Choroid plexus epithelial cell (primary cell): ENCODE results near the gene GAL3ST1.

Experiments used
- DNase-seq: peaks from one replicate; pipeline ENCODE4 v3.0.0-alpha.2; 2010; ENCODE audit warnings: low read depth
- H3K4me3 ChIP-seq: 2 replicates; pipeline ENCODE4 v1.5.1; 2011; ENCODE audit warnings: low read depth, mild to moderate bottlenecking, control low read depth, low read length, moderate library complexity
- TF ChIP-seq, protein P1 (sequence below): conservative IDR thresholded peaks from 2 replicates; pipeline ENCODE4 v1.5.1; 2011; ENCODE audit warnings: low read depth, mild to moderate bottlenecking, control low read depth, inconsistent platforms, low read length, moderate library complexity

GAL3ST1 gene

DNA sequence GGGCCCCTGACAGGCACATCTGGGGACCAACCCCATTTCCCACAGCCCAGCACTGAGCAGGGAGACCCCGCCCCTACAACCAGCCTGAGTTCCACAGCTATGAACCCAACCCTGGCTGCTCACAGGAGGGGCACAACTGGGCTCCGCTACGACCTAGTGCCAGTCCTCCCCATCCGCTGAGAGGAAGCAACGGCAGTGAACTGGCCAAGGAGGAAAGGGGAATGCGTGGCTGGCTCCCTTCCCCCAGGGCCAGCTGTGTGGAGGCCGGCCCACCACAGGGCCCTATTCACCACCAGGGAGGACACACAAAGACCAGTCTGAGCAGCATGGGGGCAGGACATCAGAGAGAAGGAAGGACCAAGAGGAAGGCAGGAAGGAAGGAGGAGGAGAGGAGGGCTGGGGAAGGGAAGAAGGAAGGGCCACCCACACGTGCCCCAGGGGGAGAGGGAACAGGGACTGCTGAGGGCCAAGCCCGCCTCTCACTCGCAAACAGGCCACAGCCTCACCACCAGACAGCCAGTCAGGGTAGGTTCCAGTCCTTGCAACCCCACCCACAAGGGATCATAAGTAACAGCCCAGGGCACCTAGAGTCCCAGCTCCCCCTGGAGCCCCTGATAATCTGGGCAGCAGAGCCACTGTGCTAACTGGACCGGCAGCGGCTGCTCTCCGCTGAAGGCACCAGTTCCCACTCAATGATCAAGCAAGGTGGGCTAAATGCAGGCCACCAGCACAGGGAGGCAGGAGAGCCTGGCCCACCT, 8.5 kb upstream of the GAL3ST1 start:
- H3K4me3 ChIP-seq: no peak overlapping the region
- TF ChIP-seq, protein P1, sequence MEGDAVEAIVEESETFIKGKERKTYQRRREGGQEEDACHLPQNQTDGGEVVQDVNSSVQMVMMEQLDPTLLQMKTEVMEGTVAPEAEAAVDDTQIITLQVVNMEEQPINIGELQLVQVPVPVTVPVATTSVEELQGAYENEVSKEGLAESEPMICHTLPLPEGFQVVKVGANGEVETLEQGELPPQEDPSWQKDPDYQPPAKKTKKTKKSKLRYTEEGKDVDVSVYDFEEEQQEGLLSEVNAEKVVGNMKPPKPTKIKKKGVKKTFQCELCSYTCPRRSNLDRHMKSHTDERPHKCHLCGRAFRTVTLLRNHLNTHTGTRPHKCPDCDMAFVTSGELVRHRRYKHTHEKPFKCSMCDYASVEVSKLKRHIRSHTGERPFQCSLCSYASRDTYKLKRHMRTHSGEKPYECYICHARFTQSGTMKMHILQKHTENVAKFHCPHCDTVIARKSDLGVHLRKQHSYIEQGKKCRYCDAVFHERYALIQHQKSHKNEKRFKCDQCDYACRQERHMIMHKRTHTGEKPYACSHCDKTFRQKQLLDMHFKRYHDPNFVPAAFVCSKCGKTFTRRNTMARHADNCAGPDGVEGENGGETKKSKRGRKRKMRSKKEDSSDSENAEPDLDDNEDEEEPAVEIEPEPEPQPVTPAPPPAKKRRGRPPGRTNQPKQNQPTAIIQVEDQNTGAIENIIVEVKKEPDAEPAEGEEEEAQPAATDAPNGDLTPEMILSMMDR: no peak
- DNase-seq: no peak

DNA sequence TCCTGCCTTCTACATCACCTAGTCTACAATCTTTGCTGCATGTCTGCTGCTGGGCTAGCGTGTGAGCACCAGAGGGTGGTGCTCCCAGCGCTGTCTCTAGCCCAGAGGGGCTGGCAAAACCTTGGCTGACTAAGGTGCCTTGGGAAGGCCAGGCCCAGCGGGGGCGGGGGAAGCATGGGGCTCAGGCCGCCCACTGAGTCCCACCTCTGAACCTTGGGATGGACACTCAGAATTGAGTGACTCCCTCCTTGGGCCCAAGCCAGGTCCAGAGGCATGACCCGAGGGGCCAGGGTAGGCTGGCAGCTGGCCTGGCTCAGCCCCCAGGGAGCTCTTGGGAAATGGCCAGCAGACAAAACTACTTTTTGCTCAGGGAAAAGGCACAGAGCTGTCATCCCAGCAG, 7.6 kb upstream of the GAL3ST1 start:
- TF ChIP-seq, protein P1: no peak
- no peak overlapping the region for H3K4me3 ChIP-seq
- no peak for DNase-seq

DNA sequence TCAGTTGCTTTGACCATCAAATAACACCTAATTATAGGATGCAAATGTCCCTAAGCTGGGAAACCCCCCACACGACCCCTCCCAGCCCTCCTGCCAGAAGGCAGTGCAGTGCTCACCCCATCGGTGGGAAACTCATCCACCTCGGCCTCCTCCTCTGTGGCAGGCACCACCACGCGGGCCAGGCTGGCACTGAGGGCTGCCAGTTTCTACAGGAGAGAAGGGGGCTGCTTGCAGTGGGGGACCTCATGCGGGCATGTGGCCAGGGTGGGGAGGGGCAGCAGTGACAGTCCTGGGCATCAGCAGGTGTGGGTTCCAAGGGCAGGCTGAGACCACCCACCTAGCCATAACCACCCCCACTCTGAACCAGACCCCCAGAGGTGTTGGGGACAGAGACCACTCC, 6.4 kb upstream of the GAL3ST1 start:
- no peak overlapping the region for H3K4me3 ChIP-seq
- TF ChIP-seq, protein P1: no peak
- DNase-seq: no peak

DNA sequence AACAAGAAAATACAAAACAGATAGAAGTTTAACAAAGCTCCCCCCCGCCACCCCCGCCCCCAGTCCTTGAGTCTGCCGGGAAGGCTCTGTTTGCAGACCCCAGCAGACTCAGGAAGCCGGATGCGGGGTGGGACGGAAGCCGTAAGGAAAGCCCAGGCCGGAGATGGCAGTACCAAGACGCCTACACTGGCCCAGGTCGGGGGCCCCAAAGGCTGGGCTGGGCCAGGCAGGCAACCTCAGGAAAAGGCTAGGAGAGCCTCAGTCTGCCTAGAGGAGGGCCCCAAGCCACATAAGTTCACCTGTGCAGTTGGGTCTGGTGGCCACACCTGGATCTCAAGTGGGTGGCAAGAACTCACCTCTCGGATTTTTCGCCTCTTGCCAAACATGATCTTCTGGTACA, 4.0 kb upstream of the GAL3ST1 start:
- no peak for DNase-seq
- TF ChIP-seq, protein P1: no peak
- H3K4me3 ChIP-seq: no peak overlapping the region

DNA sequence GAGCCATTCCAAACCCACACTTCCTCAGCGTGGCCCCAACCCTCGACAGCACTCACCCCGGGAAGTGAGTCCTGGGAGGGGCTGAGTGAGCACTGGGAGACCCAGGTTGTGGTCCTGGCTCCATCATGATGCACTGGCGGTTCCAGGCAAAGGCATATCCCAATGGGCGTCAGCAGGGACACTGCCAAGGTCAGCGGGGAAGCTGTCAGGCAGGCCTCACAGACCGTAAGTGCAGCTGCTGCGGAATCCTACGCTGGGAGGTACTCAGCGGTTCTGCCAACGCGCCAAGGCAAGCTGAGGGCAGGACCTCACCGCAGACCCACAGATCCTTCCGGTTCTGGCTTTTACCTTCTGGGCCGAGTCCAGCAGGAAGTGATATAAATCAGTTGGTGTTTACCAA, 1.4 kb upstream of the GAL3ST1 start:
- no peak overlapping the region for H3K4me3 ChIP-seq
- TF ChIP-seq, protein P1: no peak
- no peak for DNase-seq

DNA sequence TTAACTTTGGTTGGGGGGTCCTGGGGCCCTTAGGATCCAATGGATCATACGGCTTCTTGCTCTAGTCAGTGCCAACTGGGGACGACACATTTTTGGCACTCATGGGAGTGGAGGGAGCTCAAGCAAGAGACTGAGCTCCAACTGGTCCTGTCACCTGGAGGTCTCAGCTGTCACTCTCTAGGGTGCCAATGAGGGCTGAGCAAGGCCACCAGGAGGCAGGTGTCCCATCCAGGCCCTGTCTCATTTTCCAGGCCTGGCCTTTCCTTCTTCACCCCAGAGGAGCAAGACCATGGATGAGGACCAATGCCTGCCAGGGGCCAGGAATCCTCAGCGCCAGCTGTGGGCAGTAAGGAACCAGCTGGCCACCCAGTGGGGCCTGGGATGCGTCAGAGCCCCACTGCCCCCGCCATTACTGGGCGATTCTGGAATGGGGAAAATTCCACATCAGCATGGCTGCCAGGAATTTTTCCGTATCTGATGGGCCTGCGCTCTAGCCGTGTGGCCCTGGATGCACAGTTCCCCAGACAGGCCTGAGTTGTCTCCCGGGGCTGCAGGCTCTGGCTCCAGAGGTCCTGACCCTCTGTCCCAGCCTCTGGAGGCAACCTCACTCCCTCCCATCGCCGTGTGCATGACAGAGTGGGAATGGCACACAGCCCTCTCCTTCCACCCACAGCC, 669 bp upstream of the GAL3ST1 start:
- H3K4me3 ChIP-seq: no peak overlapping the region
- TF ChIP-seq, protein P1: no peak
- no peak for DNase-seq

DNA sequence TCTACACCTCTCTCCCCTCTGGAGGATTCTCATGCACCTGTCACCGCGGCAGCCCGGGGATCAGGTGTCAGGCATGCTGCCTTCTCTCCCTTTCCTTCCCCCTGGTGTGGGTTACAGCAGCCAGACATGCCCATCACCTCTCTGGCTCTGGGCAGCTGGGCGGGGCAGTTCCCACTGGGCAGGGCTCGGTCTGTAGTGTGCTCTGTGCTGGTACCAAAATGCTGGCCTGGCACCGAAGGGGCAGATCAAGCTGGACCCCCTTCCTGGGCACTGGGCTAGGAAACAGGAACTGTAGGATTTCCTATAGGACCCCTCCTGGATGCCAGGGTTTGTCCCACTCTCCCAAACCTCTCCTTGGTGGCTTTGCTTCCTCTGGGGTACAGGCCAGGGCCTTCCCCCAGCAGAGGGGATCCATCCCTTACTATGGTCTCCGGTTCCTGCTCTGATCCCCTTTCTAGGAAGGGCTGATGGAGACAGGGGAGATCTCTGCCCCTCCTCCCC, 821 bp downstream of the GAL3ST1 start:
- TF ChIP-seq, protein P1: no peak
- no peak overlapping the region for H3K4me3 ChIP-seq
- DNase-seq: no peak
